ENCODE measurements around the gene EPS15.
A peak's percentile ranks its signal among the peaks of the same experiment; 100 is the strongest.

The EPS15 gene

GRCh38 chr1:51512606-51513005 is 6.5 kb downstream of the EPS15 start:
- no peak for DNase-seq

DNA sequence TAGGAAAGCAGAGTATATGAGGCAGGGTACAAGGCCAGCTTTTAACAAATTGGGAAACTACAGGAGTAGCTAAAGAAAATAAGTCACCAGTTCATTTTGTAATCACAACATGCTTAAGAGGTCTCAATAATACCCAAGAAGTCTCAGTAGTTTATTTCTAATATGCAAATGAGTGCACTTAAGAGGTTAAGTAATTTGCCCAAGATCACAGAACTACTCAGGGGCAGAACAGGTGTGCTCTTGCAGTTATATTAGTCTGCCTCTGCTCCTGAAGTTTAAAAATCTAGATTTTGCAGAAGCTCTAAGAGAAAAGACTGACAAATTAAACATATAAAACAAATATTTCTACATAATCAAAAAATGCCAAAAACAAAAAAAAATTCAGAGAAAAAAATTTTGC is 6.9 kb downstream of the EPS15 start:
- DNase-seq: no peak

DNA sequence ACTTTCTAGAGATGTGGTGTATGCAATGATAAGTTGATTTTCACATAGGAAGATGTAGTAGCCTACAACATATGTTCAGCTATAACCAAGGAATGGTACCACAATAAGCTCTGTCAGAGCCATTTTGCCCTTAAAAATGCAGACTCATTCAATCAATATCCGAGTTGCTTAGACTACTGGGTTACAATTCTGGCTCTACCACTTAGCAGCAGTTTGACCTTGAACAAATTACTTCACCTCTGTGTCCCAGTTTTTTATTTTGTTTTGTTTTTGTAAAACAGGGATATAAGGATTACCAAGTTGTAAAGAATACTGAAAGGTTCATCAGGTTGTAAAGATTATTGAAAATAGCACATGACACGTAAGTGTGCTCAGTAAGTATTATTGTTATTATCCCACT is 9.3 kb downstream of the EPS15 start:
- DNase-seq: no peak

GRCh38 chr1:51506537-51506936 is 12.5 kb downstream of the EPS15 start:
- DNase-seq: peak; percentile 58

DNA sequence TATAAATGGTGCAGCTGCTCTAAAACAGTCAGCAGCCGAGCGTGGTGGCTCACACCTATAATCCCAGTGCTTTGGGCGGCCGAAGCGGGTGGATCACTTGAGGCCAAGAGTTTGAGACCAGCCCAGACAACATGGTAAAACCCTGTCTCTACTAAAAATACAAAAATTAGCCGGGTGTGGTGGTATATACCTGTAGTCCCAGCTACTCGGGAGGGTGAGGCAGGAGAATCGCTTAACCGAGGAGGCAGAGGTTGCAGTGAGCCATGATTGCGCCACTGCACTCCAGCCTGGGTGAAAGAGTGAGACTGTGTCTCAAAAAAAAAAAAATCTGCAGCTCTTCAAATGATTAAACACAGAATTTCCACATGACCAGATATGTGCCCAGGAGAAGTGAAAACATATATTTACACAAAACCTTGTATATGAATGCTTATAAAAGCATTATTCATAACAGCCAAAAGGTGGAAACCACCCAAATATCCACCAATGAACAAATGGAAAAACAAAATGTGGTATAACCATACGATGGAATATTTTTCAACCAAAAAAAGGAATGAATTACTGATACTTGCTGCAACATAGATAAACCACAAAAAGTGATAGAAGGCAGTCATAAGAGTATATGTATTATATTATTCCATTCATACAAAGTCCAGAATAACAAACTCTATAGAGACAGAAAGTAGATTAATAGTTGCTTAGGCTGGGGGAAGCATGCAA is 14.1 kb downstream of the EPS15 start:
- DNase-seq: no peak

GRCh38 chr1:51501218-51501630 is 17.8 kb downstream of the EPS15 start:
- DNase-seq: peak; percentile 36

GRCh38 chr1:51499694-51500093 is 19.4 kb downstream of the EPS15 start:
- no peak for DNase-seq

- DNase-seq: no peak
Observed at GRCh38 chr1:51498924-51499323, 20.1 kb downstream of the EPS15 start.

DNA sequence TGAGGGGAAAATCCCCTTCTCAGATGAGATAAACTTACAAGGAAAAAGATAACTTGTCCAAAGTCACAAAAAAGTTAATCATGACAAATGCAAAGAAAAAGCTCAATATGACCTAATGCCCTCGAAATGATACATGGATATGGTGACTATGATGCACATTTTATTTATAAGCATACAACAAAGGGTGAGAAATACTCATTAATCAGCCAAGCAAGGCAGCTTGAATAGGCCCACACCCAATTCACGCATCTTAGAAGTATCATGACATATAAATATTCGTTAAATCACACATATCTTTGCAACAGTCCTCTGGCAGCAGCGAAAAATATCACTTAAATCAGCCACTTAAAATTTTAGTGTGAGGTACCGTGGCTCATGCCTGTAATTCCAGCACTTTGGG is 21.7 kb downstream of the EPS15 start:
- no peak for DNase-seq

GRCh38 chr1:51494138-51494830 is 24.8 kb downstream of the EPS15 start:
- no peak for DNase-seq

DNA sequence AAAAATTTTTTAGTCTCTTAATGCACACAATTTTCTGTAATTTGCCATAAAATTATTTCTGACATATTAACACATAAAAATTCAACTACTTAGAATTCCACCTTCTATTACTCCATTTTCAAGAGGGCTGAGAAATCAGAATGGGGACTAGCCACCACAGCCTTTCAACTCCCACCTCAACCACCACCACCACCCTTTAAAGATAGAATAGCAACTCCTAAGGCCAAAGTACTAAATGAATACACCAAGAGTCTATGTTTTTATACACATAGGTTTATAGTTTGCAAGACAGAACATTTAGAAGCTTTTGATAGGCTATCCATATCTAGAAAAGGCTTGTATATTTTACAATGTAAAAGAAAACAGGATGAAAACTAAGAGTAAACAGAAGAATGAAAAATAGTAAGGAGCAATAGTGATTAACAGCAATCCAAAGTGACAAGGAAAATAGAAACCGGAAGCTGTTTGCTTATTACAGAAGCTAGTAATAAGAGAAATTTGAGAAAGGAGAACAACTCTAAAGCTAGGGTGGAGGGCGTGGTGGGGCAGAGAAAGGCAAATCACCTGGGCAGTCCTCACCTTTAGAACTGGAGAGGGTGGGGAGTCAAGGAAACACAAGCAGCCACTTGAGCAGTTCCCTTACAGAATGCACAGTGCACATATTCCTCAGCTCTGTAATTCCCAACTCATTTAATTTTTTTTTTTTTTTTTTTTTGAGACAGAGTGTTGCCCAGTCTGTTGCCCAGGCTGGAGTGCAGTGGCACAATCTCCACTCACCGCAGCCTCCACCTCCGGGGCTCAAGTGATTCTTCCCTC is 27.7 kb downstream of the EPS15 start:
- DNase-seq: peak; percentile 42

- no peak for DNase-seq
Observed at GRCh38 chr1:51489472-51489871, 29.6 kb downstream of the EPS15 start.

- DNase-seq: peak; percentile 40
Observed at GRCh38 chr1:51488372-51489050, 30.6 kb downstream of the EPS15 start.

- DNase-seq: peak; percentile 71
Observed at GRCh38 chr1:51487628-51488027, 31.4 kb downstream of the EPS15 start.

DNA sequence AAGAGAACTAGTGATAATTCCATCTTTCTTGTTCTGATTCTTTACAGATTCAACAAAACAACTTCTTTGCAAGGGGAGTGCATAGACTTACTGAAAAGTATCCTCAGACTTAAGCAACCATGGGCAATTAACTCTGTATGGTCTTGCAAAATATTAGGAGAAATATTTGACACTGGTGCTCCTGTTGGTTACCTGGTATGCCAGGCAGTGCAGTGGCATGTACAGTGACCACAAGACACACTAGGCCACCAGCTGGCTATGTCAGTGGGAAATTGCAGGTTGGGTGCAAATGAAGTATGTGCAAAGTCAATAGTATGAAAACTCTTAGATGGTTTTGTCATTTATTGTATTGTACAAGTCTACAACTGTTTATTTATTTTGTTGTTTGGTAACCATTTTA is 34.5 kb downstream of the EPS15 start:
- no peak for DNase-seq

DNA sequence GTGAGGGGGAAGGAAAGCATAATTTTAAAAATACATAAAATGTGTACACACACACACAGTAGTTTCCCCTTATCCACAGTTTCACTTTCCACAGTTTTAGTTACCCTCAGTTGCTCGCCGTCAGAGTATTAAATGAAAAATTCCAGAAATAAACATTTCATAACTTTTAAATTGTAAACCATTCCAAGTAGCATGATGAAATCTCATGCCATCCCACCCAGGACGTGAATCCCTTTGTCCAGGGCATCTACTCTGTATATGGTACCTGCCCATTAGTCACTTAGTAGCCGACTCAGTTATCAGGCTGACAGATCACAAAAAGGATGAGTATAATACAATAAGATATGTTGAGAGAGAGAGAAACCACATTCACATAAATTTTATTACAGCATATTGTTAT is 36.2 kb downstream of the EPS15 start:
- no peak for DNase-seq

GRCh38 chr1:51474832-51475620 is 44.0 kb downstream of the EPS15 start:
- DNase-seq: peak; percentile 58

- DNase-seq: no peak
Observed at GRCh38 chr1:51473331-51474115, 45.5 kb downstream of the EPS15 start.

- peak; percentile 40 for DNase-seq
Observed at GRCh38 chr1:51472359-51472758, 46.7 kb downstream of the EPS15 start.

DNA sequence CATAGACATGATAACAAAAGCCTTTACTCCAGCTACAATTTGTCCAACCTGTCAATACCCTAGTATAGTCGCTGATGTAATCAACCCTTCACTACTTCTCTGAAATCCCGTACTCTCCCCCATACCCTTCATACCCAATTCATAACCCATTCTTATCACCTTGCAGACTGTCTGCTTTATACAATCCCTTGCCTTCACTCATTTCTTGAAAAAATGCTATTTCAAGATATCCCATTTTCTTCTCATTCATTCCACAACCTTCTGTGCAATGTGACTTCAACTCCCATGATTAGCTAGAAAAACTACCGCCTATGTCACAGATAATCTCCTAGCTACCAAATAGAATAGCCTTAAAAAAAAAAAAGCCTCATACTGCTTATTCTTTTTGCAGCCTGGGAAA is 49.5 kb downstream of the EPS15 start:
- no peak for DNase-seq

GRCh38 chr1:51464828-51465227 is 54.2 kb downstream of the EPS15 start:
- DNase-seq: no peak

GRCh38 chr1:51463561-51463960 is 55.5 kb downstream of the EPS15 start:
- no peak for DNase-seq
